Vagina (tissue), 2 donors: ENCODE measurements around the gene DCTN5. TPM values are rescaled to one million over a fixed set of nuclear protein-coding genes. Genes with fewer than 3 reads are reported as not detected.

ENCODE experiments used
- DNase-seq, 2 donors: peaks; one replicate each; pipeline ENCODE4 v3.0.0-alpha.2; 2017; ENCODE audit errors: extremely low spot score in 2 of 2
- H3K27ac ChIP-seq: fragments of 200-600 bp; sonication (generic); one replicate; pipeline ENCODE4 v1.5.1; 2019
- H3K27me3 ChIP-seq: fragments of 200-600 bp; sonication (generic); one replicate; pipeline ENCODE4 v1.5.1; 2019
- H3K36me3 ChIP-seq, 2 donors: fragments of 200-600 bp; sonication (generic); one replicate each; pipeline ENCODE4 v1.5.1; 2017 to 2019
- H3K4me1 ChIP-seq: fragments of 200-600 bp; sonication (generic); one replicate; pipeline ENCODE4 v1.5.1; 2019
- H3K4me3 ChIP-seq, 2 donors: fragments of 200-600 bp; sonication (generic); 1 replicate in 1 of 2; 2 replicates in 1 of 2; pipeline ENCODE4 v1.5.1; 2016 to 2019
- H3K9me3 ChIP-seq: fragments of 200-600 bp; sonication (generic); one replicate; pipeline ENCODE4 v1.5.1; 2019
- CTCF ChIP-seq, 3 experiments: fragments of 450-650 bp in 2 of 3; fragments of 200-600 bp in 1 of 3; sonication (generic) in 1 of 3; IDR thresholded peaks; one replicate each; pipeline ENCODE4 v1.5.1; 2017 to 2019; ENCODE audit warnings: antibody characterized with exemption in 3 of 3, mild to moderate bottlenecking in 2 of 3, moderate library complexity in 2 of 3
- POLR2A ChIP-seq, 2 donors: fragments of 450-650 bp; IDR thresholded peaks; one replicate each; pipeline ENCODE4 v1.6.1; 2017; ENCODE audit warnings: antibody characterized with exemption in 2 of 2, mild to moderate bottlenecking in 2 of 2, moderate library complexity in 2 of 2
- POLR2AphosphoS5 ChIP-seq, 2 donors: sonication (generic); formaldehyde crosslinking; IDR thresholded peaks; one replicate each; pipeline ENCODE4 v1.9.0; 2017; ENCODE audit warnings: antibody characterized with exemption in 2 of 2, mild to moderate bottlenecking in 2 of 2, low read depth in 1 of 2; ENCODE audit not compliant: insufficient read depth in 1 of 2
- intact Hi-C: fragments of 100-400 bp; cut with DNase I; formaldehyde crosslinking; loops from one replicate; pipeline ENCODE4 v1.15.1; 2023
- total RNA-seq: library from RNA; depleted of rRNA; stranded (reverse); fragments of >200 nt; gene quantifications from one replicate; pipeline ENCODE4 v1.2.3, GENCODE V29; 2016

Gene DCTN5
- total RNA-seq, 1 donor from 2014 or later, result 23.6 TPM

- Histone ChIP-seq H3K9me3 (no peaks in the 10 kb centered on the region), H3K4me3 (no peak overlapping the region), H3K4me1 (no peaks in the 10 kb centered on the region), H3K27ac (no peak overlapping the region), H3K36me3 (no peaks in the 10 kb centered on the region), H3K27me3 (no peaks in the 10 kb centered on the region)
- DNase-seq, result no peak
- TF ChIP-seq CTCF (IDR thresholded peaks at IDR 0.05) (no peak), POLR2A (IDR thresholded peaks at IDR 0.05) (no peak), POLR2AphosphoS5 (IDR thresholded peaks at IDR 0.05; ENCODE audit: insufficient read depth in 1 of 2, low read depth in 1 of 2) (no peak)
- intact Hi-C loops, result no loop called here
These were observed 83.0 kb downstream of the DCTN5 start for GRCh38 chr16:23724096-23724784.

DNA sequence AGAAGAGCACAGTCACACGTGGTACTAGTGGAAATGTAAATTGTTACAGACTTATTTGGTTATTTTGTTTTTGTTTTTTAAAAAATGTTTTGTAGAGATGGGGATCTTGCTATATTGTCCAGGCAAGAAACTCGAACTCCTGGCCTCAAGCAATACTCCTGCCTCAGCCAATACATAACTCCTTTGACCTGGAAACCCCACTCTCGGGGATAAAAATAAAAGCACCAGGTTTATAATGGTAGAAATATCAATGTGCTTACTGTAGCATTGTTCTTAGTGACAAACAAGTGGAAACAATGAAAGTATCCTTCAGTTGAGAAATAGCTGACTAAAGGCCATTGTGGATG, 83.5 kb downstream of the DCTN5 start:
- TF ChIP-seq POLR2A (IDR thresholded peaks at IDR 0.05), result no peak
- TF ChIP-seq CTCF (IDR thresholded peaks at IDR 0.05), result no peak
- no peak for TF ChIP-seq POLR2AphosphoS5 (IDR thresholded peaks at IDR 0.05; ENCODE audit: insufficient read depth in 1 of 2, low read depth in 1 of 2)
- intact Hi-C loops, result no loop called here

GRCh38 chr16:23726710-23727109, 85.4 kb downstream of the DCTN5 start:
- Histone ChIP-seq H3K4me1 (no peaks in the 10 kb centered on the region), H3K27me3 (no peaks in the 10 kb centered on the region), H3K27ac (no peak overlapping the region), H3K36me3 (no peaks in the 10 kb centered on the region), H3K4me3 (no peak overlapping the region), H3K9me3 (no peaks in the 10 kb centered on the region)
- TF ChIP-seq CTCF (IDR thresholded peaks at IDR 0.05) (no peak), POLR2A (IDR thresholded peaks at IDR 0.05) (no peak), POLR2AphosphoS5 (IDR thresholded peaks at IDR 0.05; ENCODE audit: insufficient read depth in 1 of 2, low read depth in 1 of 2) (no peak)
- intact Hi-C loops, result no loop called here
- no peak for DNase-seq

More for the DNA sequence above, 83.5 kb downstream of the DCTN5 start:
- Histone ChIP-seq H3K27ac (no peak overlapping the region), H3K27me3 (no peaks in the 10 kb centered on the region), H3K36me3 (no peaks in the 10 kb centered on the region), H3K9me3 (no peaks in the 10 kb centered on the region), H3K4me1 (no peaks in the 10 kb centered on the region), H3K4me3 (no peak overlapping the region)
- DNase-seq, result no peak

Other genes starting within 250 kb of the DCTN5 start
- gene COG7, start 188.3 kb upstream of the DCTN5 start, total RNA-seq, result 21.4 TPM
- 39.0 TPM for gene GGA2, start 131.0 kb upstream of the DCTN5 start, total RNA-seq
- gene EARS2, start 84.1 kb upstream of the DCTN5 start, total RNA-seq, result 46.7 TPM
- 57.2 TPM for gene UBFD1, start 83.7 kb upstream of the DCTN5 start, total RNA-seq
- 68.8 TPM for gene NDUFAB1, start 45.1 kb upstream of the DCTN5 start, total RNA-seq
- gene PALB2, start 156 bp upstream of the DCTN5 start, total RNA-seq, result 10.1 TPM
- 8.1 TPM for gene PLK1, start 37.4 kb downstream of the DCTN5 start, total RNA-seq
- not detected for gene ERN2, start 71.8 kb downstream of the DCTN5 start, total RNA-seq
- 2.5 TPM for gene CHP2, start 113.6 kb downstream of the DCTN5 start, total RNA-seq
- gene PRKCB, start 194.5 kb downstream of the DCTN5 start, total RNA-seq, result 9.1 TPM